MM.1S (cell line): ENCODE results near the gene HSD17B11.
"Not testable (repeated sequence)": the region's sequence is repeated elsewhere in the genome, so short reads cannot be mapped to it uniquely, and the experiment has no call there.

Experiments
- EZH2 ChIP-seq: fragments of 300-600 bp; sonication (generic); optimal IDR thresholded peaks from 2 replicates; pipeline ENCODE3; 2017; ENCODE audit warnings: low read depth, mild to moderate bottlenecking, antibody characterized with exemption, low read length, mixed read lengths
- EZH2phosphoT487 ChIP-seq: fragments of 300-600 bp; sonication (generic); IDR thresholded peaks from 2 replicates; pipeline ENCODE4 v1.6.1; 2018; ENCODE audit warnings: antibody characterized with exemption, low read length
- TF ChIP-seq, protein P1 (sequence below): fragments of 300-600 bp; sonication (generic); IDR thresholded peaks from 2 replicates; pipeline ENCODE4 v1.5.1; 2016; ENCODE audit warnings: antibody characterized with exemption, low read length, mixed read lengths

DNA sequence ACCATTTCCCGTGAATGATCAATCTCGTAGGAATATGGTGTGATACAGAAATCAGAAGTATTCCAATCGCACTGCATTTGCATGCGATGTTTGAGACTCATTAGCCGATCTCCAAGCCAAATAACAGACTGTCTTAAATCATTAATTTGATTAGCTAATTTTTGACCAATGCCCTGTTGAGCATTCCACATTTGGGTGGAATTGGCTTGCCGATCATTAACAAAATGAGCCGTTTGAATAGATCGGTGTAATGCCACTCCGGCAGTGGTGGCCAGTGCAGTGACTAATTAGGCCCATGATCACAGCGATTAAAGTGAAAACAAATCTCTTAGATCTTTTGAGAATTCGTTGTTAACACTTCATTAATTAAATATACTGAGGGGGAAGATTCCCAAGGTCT is 96.1 kb downstream of the HSD17B11 start:
- TF ChIP-seq, protein P1, sequence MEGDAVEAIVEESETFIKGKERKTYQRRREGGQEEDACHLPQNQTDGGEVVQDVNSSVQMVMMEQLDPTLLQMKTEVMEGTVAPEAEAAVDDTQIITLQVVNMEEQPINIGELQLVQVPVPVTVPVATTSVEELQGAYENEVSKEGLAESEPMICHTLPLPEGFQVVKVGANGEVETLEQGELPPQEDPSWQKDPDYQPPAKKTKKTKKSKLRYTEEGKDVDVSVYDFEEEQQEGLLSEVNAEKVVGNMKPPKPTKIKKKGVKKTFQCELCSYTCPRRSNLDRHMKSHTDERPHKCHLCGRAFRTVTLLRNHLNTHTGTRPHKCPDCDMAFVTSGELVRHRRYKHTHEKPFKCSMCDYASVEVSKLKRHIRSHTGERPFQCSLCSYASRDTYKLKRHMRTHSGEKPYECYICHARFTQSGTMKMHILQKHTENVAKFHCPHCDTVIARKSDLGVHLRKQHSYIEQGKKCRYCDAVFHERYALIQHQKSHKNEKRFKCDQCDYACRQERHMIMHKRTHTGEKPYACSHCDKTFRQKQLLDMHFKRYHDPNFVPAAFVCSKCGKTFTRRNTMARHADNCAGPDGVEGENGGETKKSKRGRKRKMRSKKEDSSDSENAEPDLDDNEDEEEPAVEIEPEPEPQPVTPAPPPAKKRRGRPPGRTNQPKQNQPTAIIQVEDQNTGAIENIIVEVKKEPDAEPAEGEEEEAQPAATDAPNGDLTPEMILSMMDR = not testable (repeated sequence)
- TF ChIP-seq EZH2phosphoT487, EZH2: not testable (repeated sequence)
